OCI-LY1 (cell line): ENCODE measurements around the gene SLCO2A1.

Experiments
- H2AFZ ChIP-seq: fragments of 200-600 bp; sonication (generic), shearing (Covaris generic); 2 replicates; pipeline ENCODE4 v1.6.0; 2014; ENCODE audit warnings: antibody characterized with exemption, mild to moderate bottlenecking, low read length
- H3F3A ChIP-seq: fragments of 200-600 bp; sonication (generic), shearing (Covaris generic); 2 replicates; pipeline ENCODE4 v1.6.0; 2014; ENCODE audit warnings: mild to moderate bottlenecking, antibody characterized with exemption, low read length, moderate library complexity; ENCODE audit not compliant: insufficient read depth
- H3K27ac ChIP-seq: fragments of 200-600 bp; sonication (generic); 2 replicates; pipeline ENCODE4 v1.5.1; 2014; ENCODE audit warnings: low read length, mixed run types, mild to moderate bottlenecking, low read depth; ENCODE audit not compliant: poor library complexity, severe bottlenecking
- H3K27me3 ChIP-seq: fragments of 200-600 bp; sonication (generic); 2 replicates; pipeline ENCODE4 v1.6.0; 2014; ENCODE audit warnings: antibody characterized with exemption, mild to moderate bottlenecking, low read length, moderate library complexity; ENCODE audit not compliant: insufficient read depth
- H3K36me3 ChIP-seq: fragments of 200-600 bp; sonication (generic); 2 replicates; pipeline ENCODE4 v1.6.1; 2014; ENCODE audit warnings: mild to moderate bottlenecking, antibody characterized with exemption, low read length, moderate library complexity, mixed read lengths; ENCODE audit not compliant: insufficient read depth
- H3K4me1 ChIP-seq: fragments of 200-600 bp; sonication (generic); 2 replicates; pipeline ENCODE4 v1.5.1; 2014; ENCODE audit warnings: mild to moderate bottlenecking, low read length, moderate library complexity; ENCODE audit not compliant: insufficient read depth, severe bottlenecking
- H3K4me2 ChIP-seq: fragments of 200-600 bp; sonication (generic), shearing (Covaris generic); 2 replicates; pipeline ENCODE4 v1.6.1; 2014; ENCODE audit warnings: low read length
- H3K4me3 ChIP-seq: fragments of 200-600 bp; sonication (generic); 2 replicates; pipeline ENCODE4 v1.5.1; 2014; ENCODE audit warnings: low read length, low read depth, mild to moderate bottlenecking, mixed read lengths; ENCODE audit not compliant: poor library complexity, severe bottlenecking
- H3K79me2 ChIP-seq: fragments of 200-600 bp; shearing (Covaris generic); 2 replicates; pipeline ENCODE4 v1.6.1; 2016; ENCODE audit warnings: mixed run types, low read length, mixed read lengths; ENCODE audit not compliant: insufficient read depth
- H3K9ac ChIP-seq: fragments of 200-600 bp; sonication (generic), shearing (Covaris generic); 2 replicates; pipeline ENCODE4 v1.6.1; 2014; ENCODE audit warnings: mild to moderate bottlenecking, low read length, mixed read lengths
- H3K9me2 ChIP-seq: fragments of 200-600 bp; sonication (generic), shearing (Covaris generic); 2 replicates; pipeline ENCODE4 v1.6.1; 2014; ENCODE audit warnings: low read depth, mild to moderate bottlenecking, low read length, mixed read lengths
- H3K9me3 ChIP-seq: fragments of 200-600 bp; shearing (Covaris generic); 2 replicates; pipeline ENCODE4 v1.6.1; 2014; ENCODE audit warnings: low read length, mixed read lengths
- H4K20me1 ChIP-seq: fragments of 200-600 bp; sonication (generic), shearing (Covaris generic); 2 replicates; pipeline ENCODE4 v1.6.0; 2016; ENCODE audit warnings: mild to moderate bottlenecking, low read length; ENCODE audit not compliant: insufficient read depth
- EZH2 ChIP-seq: fragments of 200-600 bp; sonication (generic), shearing (Covaris generic); IDR thresholded peaks from 2 replicates; pipeline ENCODE4 v1.8.0; 2017; ENCODE audit warnings: borderline replicate concordance, mixed run types, mild to moderate bottlenecking, antibody characterized with exemption, low read length, moderate library complexity, mixed read lengths
- TF ChIP-seq, protein P1 (sequence below): fragments of 200-600 bp; sonication (generic), shearing (Covaris generic); IDR thresholded peaks from 2 replicates; pipeline ENCODE4 v1.5.1; 2017; ENCODE audit warnings: mild to moderate bottlenecking, antibody characterized with exemption, low read length, moderate library complexity, mixed read lengths

SLCO2A1 gene

DNA sequence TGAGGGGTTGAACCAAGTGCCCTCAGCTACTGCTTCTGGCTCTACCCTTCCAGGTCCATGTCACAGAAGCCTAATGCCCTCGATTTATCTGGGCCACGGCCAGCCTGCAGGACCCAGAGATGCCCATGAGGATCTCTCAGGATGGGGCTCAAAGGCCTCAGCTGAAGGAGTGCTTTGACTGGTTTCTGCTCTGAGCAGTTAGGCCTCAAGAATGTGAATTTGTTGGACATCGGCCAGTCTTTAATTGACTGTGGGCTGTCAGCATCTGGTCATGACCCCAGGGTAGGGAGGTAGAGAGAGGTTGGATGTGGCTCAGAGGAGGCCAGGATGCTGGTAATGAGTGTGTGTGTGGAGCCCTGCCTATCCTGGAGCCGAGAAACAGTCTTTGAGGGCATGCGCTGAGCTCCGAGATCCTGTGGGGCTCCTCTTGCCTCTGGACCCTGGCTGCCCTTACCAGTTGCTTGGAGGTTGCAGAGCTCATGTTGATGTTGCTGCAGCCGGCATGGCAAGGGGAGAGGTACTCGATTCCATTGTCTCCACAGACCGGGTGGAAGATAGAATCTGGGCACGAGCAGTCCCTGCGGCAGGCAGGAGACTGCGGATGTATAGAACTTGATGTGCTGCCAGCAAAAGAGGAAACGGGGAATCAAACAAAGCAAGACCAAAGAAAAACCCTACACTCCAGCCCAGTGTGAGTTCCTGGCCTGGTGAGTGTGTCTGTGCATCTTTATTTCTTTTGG is 84.9 kb downstream of the SLCO2A1 start:
- no peaks in the 10 kb centered on the region for H3K36me3 ChIP-seq
- no peaks in the 10 kb centered on the region for H3K9me3 ChIP-seq
- H3F3A ChIP-seq: no peaks in the 10 kb centered on the region
- H3K27me3 ChIP-seq: peaks cover 10% of the 10 kb centered on the region
- no peak overlapping the region for H2AFZ ChIP-seq
- no peaks in the 10 kb centered on the region for H3K9me2 ChIP-seq
- no peaks in the 10 kb centered on the region for H3K4me1 ChIP-seq
- TF ChIP-seq, protein P1, sequence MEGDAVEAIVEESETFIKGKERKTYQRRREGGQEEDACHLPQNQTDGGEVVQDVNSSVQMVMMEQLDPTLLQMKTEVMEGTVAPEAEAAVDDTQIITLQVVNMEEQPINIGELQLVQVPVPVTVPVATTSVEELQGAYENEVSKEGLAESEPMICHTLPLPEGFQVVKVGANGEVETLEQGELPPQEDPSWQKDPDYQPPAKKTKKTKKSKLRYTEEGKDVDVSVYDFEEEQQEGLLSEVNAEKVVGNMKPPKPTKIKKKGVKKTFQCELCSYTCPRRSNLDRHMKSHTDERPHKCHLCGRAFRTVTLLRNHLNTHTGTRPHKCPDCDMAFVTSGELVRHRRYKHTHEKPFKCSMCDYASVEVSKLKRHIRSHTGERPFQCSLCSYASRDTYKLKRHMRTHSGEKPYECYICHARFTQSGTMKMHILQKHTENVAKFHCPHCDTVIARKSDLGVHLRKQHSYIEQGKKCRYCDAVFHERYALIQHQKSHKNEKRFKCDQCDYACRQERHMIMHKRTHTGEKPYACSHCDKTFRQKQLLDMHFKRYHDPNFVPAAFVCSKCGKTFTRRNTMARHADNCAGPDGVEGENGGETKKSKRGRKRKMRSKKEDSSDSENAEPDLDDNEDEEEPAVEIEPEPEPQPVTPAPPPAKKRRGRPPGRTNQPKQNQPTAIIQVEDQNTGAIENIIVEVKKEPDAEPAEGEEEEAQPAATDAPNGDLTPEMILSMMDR: no peak
- TF ChIP-seq EZH2: no peak
- no peak overlapping the region for H3K4me3 ChIP-seq
- H3K27ac ChIP-seq: no peak overlapping the region
- no peak overlapping the region for H3K9ac ChIP-seq
- no peaks in the 10 kb centered on the region for H3K79me2 ChIP-seq
- H4K20me1 ChIP-seq: no peaks in the 10 kb centered on the region
- H3K4me2 ChIP-seq: no peak overlapping the region

DNA sequence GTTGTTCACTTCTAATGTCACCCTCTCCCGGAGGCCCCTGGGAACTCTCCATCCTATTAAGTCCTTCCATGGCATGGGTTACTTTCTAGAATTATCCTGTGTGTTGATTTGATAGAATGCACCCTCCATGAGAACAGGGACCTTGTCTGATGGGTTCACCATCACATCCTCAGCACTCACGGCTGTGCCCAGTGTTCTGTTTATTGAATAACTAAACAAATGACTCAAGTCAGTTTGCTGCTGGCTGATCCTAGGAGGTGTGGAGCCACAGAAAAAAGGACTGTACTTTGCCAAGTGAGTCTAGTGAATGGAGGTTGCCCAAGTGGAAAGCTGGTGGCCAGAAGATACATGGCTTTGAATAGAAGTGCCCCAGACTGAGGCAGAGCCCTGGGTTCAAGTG is 85.5 kb downstream of the SLCO2A1 start:
- Histone ChIP-seq H3K9me2 (no peaks in the 10 kb centered on the region), H4K20me1 (no peaks in the 10 kb centered on the region), H3K4me2 (no peak overlapping the region), H3F3A (no peaks in the 10 kb centered on the region), H3K9me3 (no peaks in the 10 kb centered on the region), H3K4me1 (no peaks in the 10 kb centered on the region), H3K79me2 (no peaks in the 10 kb centered on the region), H3K36me3 (no peaks in the 10 kb centered on the region), H3K27ac (no peak overlapping the region), H3K4me3 (no peak overlapping the region), H3K9ac (no peak overlapping the region), H3K27me3 (peaks cover 10% of the 10 kb centered on the region), H2AFZ (no peak overlapping the region)
- TF ChIP-seq EZH2: no peak
- TF ChIP-seq, protein P1: no peak

DNA sequence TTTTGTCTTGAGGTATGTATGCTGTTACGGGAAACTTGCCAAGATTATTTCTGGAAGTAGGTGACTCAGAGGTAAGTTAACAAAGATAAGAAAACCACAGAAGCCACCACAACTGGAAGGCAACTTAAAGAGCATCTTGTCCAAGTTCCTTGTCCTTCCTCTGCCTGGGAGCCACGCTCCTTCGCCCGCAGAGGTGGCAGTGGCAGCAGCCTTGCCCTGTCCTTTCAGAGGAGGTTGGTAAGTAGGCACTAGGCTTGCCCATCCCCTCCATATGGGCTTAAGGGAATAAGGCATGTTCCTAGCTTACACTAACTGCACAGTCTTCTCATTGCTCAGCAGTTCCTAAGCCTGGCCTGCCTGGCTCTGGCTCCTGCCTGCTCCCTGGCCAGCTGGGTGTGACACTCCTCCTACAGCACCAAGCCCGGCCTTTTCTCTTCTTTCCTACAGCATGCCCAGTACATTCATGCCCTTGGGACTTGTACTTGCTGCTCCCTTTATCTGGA is 86.0 kb downstream of the SLCO2A1 start:
- TF ChIP-seq, protein P1: no peak
- TF ChIP-seq EZH2: no peak
- Histone ChIP-seq H3K4me1 (no peaks in the 10 kb centered on the region), H3K79me2 (no peaks in the 10 kb centered on the region), H3K27me3 (peaks cover 10% of the 10 kb centered on the region), H3K9me3 (no peaks in the 10 kb centered on the region), H3K4me3 (no peak overlapping the region), H3F3A (no peaks in the 10 kb centered on the region), H3K4me2 (no peak overlapping the region), H2AFZ (no peak overlapping the region), H4K20me1 (no peaks in the 10 kb centered on the region), H3K36me3 (no peaks in the 10 kb centered on the region), H3K9ac (no peak overlapping the region), H3K27ac (no peak overlapping the region), H3K9me2 (no peaks in the 10 kb centered on the region)
